Activated naive CD4-positive, alpha-beta T cell treated with anti-CD3 and anti-CD28 coated beads, Interleukin-2, amount 50 U/mL, for 72 hours (primary cell): ENCODE results near the gene TP53. TPM values are rescaled to one million over a fixed set of nuclear protein-coding genes. Genes with fewer than 3 reads are reported as not detected.

Experiments
- ATAC-seq, 2 donors: fragments of 150-1000 bp; cut with Tn5 transposase; 2 replicates each; pipeline ENCODE4 v1.10.0; 2021; ENCODE audit warnings: mild to moderate bottlenecking in 2 of 2, moderate library complexity in 2 of 2
- DNase-seq, 2 donors: peaks; one replicate each; pipeline ENCODE4 v3.0.0; 2021 to 2022; ENCODE audit warnings: low spot score in 2 of 2
- H3K27ac Mint-ChIP-seq, 2 donors: one replicate each; pipeline ENCODE4 v1.8.0; 2022; ENCODE audit warnings: mild to moderate bottlenecking in 2 of 2, mixed read lengths in 2 of 2
- H3K36me3 Mint-ChIP-seq, 2 donors: one replicate each; pipeline ENCODE4 v1.8.0; 2022; ENCODE audit warnings: mixed read lengths in 2 of 2
- H3K9me3 Mint-ChIP-seq, 2 donors: one replicate each; pipeline ENCODE4 v1.8.0; 2022; ENCODE audit warnings: mixed read lengths in 2 of 2
- total RNA-seq, 2 donors: library from RNA; stranded (reverse); gene quantifications; one replicate each; pipeline ENCODE4 v1.2.3, GENCODE V29; 2022

Gene TP53
- total RNA-seq, 2 donors from 2014 or later: 78.4 to 147 TPM

DNA sequence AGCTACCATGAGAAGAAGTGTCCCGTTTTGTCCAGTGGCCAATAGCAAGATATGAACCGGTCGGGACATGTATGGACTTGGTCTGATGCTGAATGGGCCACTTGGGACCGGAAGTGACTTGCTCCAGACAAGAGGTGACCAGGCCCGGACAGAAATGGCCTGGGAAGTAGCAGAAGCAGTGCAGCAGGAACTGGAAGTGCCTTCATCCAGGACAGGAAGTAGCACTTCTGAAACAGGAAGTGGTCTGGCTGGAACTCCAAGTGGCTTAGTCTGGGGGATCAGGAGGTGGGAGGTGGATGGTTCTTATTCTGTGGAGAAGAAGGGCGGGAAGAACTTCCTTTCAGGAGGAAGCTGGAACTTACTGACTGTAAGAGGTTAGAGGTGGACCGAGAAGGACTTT is 23.0 kb upstream of the TP53 start:
- Mint-ChIP-seq H3K36me3 (no peaks in the 10 kb centered on the region), H3K27ac (peak overlapping the region in 1 of 2 donors; percentile 0), H3K9me3 (no peaks in the 10 kb centered on the region)
- DNase-seq: no peak
- no peak for ATAC-seq

DNA sequence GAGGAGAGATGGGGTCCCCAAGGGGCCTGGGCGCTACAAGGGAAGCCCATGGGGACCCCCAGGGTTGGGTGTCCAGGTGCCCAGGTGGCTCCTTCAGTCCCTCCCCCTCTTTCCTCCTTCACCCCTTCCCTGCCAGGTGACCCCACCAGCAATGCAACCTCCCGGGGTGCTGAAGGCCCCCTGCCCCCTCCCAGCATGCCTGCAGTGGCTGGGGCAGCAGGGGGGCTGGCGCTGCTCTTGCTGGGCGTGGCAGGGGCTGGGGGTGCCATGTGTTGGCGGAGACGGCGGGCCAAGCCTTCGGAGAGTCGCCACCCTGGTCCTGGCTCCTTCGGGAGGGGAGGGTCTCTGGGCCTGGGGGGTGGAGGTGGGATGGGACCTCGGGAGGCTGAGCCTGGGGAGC is 21.7 kb upstream of the TP53 start:
- no peak for DNase-seq
- peaks cover 0 to under 1% of the 10 kb centered on the region in 2 donors for H3K36me3 Mint-ChIP-seq
- no peak for ATAC-seq
- H3K9me3 Mint-ChIP-seq: no peaks in the 10 kb centered on the region
- H3K27ac Mint-ChIP-seq: no peak overlapping the region

DNA sequence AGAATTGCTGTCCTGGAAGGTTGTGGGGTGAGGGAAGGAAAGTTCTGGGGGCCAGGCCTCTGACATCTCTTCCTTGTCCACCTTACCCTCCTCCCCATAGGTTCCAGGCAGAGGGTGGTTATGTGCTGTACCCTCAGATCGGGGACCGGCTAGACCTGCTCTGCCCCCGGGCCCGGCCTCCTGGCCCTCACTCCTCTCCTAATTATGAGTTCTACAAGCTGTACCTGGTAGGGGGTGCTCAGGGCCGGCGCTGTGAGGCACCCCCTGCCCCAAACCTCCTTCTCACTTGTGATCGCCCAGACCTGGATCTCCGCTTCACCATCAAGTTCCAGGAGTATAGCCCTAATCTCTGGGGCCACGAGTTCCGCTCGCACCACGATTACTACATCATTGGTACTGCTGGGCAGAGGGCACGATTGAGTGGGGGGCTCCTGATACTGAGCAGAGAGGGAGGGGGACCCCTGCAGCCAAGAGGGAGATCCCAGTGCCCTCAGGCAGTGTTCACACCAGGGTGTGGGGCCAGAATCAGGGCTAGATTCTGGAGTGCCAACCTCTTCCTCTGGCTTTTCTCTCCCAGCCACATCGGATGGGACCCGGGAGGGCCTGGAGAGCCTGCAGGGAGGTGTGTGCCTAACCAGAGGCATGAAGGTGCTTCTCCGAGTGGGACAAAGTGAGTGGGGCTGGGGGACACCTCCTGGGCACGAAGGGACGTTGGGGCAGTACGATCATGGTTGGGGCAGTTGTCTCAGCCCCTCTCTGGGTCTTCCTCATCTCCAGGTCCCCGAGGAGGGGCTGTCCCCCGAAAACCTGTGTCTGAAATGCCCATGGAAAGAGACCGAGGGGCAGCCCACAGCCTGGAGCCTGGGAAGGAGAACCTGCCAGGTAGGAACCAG is 20.8 kb upstream of the TP53 start:
- Mint-ChIP-seq H3K9me3 (no peaks in the 10 kb centered on the region), H3K36me3 (peaks cover 0 to 8% of the 10 kb centered on the region in 2 donors), H3K27ac (no peak overlapping the region)
- ATAC-seq (no peak), DNase-seq (no peak)

DNA sequence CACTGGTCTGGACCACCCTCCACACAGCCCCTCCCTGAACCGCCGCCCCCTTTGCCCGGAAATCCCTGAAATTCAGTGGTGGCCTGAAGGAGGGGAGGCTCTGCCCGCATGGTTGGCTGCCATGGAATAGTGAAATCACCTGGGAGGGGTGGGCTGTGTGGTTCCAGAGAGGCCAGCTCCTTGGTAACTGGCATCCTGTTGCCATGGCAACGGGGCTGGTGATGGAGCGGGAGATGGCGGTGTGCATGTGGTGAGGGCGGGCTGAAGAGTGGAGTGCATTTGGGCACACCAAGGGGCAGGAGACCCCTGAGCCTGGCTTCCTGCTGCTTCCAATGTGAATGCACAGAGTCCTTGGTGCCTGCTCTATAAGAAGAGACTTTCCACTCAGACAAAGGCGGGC is 20.2 kb upstream of the TP53 start:
- H3K27ac Mint-ChIP-seq: no peak overlapping the region
- H3K36me3 Mint-ChIP-seq: peaks cover 0 to 12% of the 10 kb centered on the region in 2 donors
- H3K9me3 Mint-ChIP-seq: no peaks in the 10 kb centered on the region
- ATAC-seq (no peak), DNase-seq (no peak)

DNA sequence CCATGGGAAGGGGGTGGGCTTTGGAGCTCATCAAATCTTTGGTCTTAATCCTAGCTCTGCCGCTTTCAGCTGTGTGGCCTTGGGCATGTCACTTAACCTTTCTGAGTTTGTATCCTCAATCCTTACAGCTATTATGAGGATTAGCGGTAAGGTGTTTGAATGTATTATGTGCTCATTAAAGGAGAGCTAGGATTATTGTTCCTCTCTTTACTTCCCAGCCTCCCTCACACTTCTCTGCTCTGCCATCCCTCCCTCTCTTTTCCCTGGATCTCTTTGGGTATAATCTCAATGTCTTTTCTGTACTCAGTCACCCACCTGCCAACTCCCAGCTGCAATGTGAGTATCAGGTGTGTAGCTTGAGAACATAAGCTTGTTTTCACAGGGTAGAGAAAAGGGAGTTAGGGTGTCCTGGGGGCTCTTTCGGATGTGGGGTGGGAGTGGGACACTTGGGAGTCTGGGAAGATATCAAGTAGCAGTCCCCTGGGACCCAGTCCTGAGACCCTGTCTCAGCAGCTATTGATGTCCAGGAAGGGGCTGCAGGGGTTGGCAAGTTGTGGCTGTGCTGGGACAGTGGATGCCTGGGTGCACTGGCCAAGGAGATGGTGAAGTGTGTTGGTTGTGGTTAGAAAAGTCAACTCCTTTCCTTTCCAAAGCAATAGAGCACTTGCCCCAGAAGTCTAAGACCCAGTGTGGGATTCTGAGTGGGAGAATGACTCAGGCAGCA is 19.5 kb upstream of the TP53 start:
- DNase-seq: no peak
- H3K27ac Mint-ChIP-seq: no peak overlapping the region
- H3K36me3 Mint-ChIP-seq: peaks cover 0 to 16% of the 10 kb centered on the region in 2 donors
- ATAC-seq: no peak
- H3K9me3 Mint-ChIP-seq: no peaks in the 10 kb centered on the region

DNA sequence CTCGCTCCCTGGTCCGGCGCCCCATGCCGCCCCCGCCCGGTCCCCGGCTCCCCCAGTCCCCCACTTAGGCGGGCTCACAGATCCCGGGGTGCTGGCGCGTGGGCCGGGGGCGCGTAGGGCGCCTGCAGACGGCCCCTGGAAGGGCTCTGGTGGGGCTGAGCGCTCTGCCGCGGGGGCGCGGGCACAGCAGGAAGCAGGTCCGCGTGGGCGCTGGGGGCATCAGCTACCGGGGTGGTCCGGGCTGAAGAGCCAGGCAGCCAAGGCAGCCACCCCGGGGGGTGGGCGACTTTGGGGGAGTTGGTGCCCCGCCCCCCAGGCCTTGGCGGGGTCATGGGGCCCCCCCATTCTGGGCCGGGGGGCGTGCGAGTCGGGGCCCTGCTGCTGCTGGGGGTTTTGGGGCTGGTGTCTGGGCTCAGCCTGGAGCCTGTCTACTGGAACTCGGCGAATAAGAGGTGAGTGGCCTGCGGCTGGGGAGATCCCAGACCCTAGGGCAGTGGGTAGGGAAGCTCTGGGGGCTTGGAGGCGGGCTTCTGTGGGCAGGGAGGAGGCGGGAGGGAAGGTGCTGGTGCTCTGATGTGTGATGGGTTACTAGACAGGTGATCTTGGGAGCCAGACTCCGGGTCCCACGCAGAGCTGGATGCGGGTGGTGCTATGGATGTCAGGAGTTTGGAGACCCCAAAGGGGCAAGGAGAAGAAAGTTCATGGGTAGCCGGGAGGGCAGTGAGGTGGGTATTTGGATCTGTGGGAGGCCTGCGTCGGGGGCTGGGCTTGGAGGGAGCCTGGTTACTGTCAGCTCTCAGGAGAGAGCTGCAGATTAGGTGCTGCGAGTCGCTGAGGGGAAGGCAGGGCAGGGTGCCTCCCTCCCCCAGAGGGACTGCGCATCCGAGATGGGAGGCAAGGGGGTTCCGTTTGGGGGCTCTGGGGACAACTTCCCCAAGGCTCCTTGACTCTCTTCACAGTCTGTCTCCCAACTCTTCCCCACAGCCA is 18.3 kb upstream of the TP53 start:
- Mint-ChIP-seq H3K36me3 (peaks cover 0 to 26% of the 10 kb centered on the region in 2 donors), H3K9me3 (no peaks in the 10 kb centered on the region), H3K27ac (no peak overlapping the region)
- no peak for DNase-seq
- peak in 1 of 2 donors; percentile 17 for ATAC-seq

DNA sequence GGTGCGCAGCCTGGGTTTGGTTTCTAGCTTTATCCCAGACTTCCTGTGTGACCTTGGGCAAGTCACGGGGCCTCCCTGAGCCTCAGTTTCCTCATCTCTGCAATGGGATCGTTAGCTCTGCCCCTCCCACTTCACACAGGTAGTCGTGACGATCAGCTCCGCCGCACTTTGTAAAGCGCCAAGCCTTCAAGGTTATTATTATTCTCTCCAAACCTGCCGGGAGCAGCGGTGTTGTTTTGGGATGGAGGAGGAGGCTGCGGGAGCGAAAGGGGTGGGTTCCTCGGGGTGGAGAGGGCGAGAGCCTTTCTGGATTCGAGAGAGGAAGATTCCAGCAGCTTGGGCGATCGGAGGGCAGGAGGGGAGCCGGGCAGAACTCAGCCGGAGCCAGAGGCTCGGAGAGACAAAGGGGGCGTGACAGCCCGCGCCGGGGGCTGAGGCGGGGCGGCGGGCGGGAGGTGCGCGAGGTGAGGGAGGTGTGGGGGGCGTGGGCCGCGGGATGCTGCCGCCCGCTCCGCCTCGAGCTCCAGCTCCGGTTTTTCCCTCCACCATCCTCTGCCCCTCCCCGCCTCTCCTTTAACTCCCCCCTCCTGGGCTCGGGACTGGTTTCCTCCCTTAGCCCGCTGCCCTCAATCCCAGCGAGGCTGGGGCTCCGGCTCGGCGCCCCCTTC is 17.4 kb upstream of the TP53 start, which contains the start of gene EFNB3:
Gene EFNB3 (plus strand): TSS at position 602 of the 668 bp plus-strand sequence. CDS start 397 bp downstream, outside the sequence.
- DNase-seq: no peak
- peaks cover 0 to 28% of the 10 kb centered on the region in 2 donors for H3K36me3 Mint-ChIP-seq
- H3K9me3 Mint-ChIP-seq: no peaks in the 10 kb centered on the region
- ATAC-seq: peak in 1 of 2 donors; percentile 35
- H3K27ac Mint-ChIP-seq: no peak within 1 kb of the TSS

DNA sequence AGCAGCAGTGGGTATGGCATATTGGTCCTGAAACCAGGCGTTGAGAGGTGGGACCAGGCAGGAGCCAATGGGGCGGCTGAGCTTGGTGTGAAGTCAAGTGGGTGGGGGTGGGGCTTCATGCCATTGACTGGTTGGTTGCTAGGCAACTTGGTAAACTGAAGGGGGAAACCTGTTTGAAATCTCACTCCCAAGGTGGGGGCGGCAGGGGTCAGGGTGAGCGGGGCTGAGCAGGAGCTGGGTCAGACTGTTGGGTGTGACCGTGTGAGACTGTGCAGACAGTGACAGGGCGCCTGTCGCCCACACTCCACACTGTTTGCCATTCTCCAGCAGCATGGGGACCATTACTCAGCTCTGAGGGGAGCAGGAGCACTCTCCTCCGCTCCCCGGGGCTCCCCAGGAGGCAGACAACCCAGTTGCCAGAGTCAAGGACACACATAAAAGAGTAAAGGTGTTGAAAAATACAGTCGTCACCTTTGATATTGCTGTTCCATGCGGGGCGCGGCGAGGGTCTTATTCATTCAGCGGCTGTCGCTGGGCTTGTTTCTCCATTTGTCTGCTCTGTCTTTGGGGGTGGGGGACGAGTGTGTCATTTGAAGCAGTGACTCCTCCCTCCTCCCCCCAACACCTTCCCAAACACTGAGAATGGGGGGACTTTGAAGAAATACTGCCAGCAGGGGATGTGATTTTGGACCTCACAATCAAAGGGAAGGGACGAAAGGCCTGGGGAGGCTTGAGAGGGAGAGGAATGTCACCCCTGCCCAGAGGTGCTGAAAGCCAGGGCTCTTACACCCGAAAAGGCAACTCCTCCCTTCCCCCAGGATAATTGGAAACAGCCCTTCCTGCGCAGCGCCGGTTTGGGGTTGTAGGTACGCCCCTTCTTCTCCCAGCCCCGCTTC is 16.5 kb upstream of the TP53 start:
- no peak overlapping the region for H3K27ac Mint-ChIP-seq
- ATAC-seq (peak; percentile 28 to 54), DNase-seq (no peak)
- H3K36me3 Mint-ChIP-seq: peaks cover 0 to 28% of the 10 kb centered on the region in 2 donors
- H3K9me3 Mint-ChIP-seq: no peaks in the 10 kb centered on the region

DNA sequence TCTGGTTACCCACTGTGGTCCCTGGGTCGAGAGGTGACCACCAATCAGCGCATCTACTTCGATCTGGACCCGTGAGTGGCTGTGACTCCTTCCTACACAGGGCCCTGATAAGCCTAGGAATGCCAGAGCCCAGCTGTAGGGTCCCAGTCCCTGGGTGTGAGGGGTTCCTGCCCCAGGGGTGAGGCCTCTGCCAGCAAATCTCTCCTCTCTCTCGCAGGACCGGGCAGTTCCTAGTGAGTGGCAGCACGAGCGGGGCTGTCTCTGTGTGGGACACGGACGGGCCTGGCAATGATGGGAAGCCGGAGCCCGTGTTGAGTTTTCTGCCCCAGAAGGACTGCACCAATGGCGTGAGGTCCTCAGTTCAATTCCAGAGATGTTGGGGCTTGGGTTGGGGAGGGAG is 15.5 kb upstream of the TP53 start:
- no peak for DNase-seq
- Mint-ChIP-seq H3K36me3 (peaks cover 5 to 28% of the 10 kb centered on the region in 2 donors), H3K9me3 (no peaks in the 10 kb centered on the region), H3K27ac (no peak overlapping the region)
- no peak for ATAC-seq

DNA sequence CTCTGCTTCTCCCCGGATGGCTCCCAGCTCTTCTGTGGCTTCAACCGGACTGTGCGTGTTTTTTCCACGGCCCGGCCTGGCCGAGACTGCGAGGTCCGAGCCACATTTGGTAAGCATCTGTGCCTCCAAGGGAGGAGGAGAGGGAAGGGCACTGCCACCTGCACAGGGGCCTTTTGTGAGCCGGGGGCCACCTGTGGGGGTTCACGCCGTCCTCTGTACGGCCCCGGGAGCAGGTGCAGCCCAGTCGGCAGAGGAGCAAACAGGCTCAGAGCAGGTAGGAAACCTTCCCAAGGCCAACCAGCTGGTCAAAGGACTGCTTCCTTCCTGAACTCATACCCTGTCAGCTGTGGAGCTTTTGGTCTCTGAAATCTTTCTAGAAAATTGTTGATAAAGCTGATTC is 14.4 kb upstream of the TP53 start:
- no peak overlapping the region for H3K27ac Mint-ChIP-seq
- no peaks in the 10 kb centered on the region for H3K9me3 Mint-ChIP-seq
- H3K36me3 Mint-ChIP-seq: peaks cover 7 to 30% of the 10 kb centered on the region in 2 donors
- DNase-seq: no peak
- ATAC-seq: no peak

DNA sequence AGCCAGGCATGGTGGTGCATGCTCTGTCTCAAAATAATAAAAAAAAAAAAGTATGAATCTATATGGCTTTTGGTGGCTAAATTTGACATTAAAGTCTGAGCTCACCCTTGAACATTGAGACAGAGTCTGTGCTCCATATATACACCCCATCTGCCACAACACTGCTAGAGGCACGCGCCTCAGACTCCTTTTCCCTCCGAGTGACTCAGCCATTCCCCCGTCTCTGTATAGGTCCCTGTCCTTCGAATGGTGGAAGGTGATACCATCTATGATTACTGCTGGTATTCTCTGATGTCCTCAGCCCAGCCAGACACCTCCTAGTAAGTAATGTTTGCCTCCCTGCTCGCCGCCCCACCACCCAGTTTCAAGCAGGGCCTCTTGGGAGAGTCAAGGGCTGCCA is 13.2 kb upstream of the TP53 start:
- Mint-ChIP-seq H3K27ac (no peak overlapping the region), H3K36me3 (peaks cover 18 to 41% of the 10 kb centered on the region in 2 donors), H3K9me3 (no peaks in the 10 kb centered on the region)
- ATAC-seq (no peak), DNase-seq (no peak)

DNA sequence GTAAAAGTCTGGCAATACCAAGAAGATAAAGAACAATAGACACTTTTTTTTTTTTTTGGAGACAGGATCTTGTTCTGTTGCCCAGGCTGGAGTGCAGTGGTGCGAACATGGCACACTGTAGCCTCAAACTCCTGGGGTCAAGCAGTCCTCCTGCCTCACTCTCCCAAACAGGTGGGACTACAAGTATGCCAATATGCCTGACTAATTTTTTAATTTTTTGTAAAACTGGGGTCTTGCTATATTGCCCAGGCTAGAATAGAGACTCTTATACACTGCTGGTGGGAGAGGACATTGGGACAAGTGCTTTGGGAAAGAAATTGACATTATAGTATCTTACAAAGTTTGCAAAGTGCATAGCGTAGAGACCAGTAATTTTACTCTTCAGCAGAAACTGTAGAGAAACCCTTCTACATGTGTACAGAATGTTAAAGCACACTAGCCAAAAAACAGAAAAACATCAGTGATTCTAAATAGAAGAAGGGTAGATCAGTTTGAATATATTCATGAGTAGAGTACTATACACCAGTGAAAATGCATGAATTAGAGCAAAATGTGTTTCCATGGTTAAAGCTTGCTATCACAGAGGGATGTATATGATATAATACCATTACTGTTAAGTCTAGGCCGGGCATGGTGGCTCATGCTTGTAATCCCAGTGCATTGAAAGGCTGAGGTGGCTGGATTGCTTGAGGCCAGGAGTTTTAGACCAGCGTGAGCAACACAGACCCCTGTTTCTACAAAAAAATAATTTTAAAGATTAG is 10.7 kb upstream of the TP53 start:
- DNase-seq: no peak
- Mint-ChIP-seq H3K9me3 (no peaks in the 10 kb centered on the region), H3K36me3 (peaks cover 24 to 37% of the 10 kb centered on the region in 2 donors), H3K27ac (no peak overlapping the region)
- ATAC-seq: no peak

DNA sequence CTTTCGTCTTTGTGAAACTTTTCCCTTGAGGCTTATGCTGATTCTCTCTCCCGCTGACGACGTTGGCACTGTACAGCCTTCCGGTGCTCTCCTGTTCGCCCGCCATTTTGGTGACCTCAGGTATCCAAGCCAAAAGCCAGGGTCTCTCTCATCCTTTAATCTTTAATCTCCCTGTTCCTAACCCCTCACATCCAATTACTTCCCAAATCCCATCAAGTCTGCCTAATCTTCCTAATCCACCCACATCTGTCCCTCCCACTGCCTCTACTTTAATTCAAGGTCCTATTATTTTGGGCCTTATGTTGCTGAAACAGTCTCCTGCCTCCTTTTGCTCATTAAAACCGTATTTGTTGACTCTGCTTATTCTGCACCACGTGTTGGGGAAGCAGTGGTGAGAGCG is 8.3 kb upstream of the TP53 start:
- Mint-ChIP-seq H3K9me3 (no peaks in the 10 kb centered on the region), H3K36me3 (peaks cover 23 to 24% of the 10 kb centered on the region in 2 donors), H3K27ac (no peak overlapping the region)
- ATAC-seq: no peak
- no peak for DNase-seq

DNA sequence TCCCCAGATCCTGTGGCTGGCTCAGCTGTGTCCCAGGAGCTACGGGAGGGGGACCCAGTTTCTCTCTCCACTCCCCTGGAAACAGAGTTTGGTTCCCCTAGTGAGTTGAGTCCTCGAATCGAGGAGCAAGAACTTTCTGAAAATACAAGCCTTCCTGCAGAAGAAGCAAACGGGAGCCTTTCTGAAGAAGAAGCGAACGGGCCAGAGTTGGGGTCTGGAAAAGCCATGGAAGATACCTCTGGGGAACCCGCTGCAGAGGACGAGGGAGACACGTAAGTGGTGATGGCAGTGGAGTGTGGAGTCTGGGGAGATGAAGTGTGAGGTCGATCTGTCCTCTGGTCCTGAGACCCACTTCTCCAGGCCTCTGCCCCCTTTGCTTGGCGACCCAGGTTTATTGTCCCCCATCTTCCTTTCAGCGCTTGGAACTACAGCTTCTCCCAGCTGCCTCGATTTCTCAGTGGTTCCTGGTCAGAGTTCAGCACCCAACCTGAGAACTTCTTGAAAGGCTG is 1.6 kb upstream of the TP53 start:
- no peaks in the 10 kb centered on the region for H3K9me3 Mint-ChIP-seq
- DNase-seq: no peak

More for the DNA sequence above, 1.6 kb upstream of the TP53 start:
- ATAC-seq: no peak
- Mint-ChIP-seq H3K27ac (peak overlapping the region; percentile 99), H3K36me3 (peaks cover 36 to 47% of the 10 kb centered on the region in 2 donors)
